Measurements from ENCODE around the gene IRS2.

GRCh38 chr13:109737606-109738005, 48.8 kb downstream of the IRS2 start:
- no peak for TF ChIP-seq EZH2 (IDR thresholded peaks at IDR 0.05; ENCODE audit: low read depth, unreplicated experiment)
- TF ChIP-seq, protein P1, sequence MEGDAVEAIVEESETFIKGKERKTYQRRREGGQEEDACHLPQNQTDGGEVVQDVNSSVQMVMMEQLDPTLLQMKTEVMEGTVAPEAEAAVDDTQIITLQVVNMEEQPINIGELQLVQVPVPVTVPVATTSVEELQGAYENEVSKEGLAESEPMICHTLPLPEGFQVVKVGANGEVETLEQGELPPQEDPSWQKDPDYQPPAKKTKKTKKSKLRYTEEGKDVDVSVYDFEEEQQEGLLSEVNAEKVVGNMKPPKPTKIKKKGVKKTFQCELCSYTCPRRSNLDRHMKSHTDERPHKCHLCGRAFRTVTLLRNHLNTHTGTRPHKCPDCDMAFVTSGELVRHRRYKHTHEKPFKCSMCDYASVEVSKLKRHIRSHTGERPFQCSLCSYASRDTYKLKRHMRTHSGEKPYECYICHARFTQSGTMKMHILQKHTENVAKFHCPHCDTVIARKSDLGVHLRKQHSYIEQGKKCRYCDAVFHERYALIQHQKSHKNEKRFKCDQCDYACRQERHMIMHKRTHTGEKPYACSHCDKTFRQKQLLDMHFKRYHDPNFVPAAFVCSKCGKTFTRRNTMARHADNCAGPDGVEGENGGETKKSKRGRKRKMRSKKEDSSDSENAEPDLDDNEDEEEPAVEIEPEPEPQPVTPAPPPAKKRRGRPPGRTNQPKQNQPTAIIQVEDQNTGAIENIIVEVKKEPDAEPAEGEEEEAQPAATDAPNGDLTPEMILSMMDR (conservative IDR thresholded peaks at IDR 0.05; ENCODE audit: low read depth in 2 of 2) = no peak
- no peak for TF ChIP-seq JUNB (IDR thresholded peaks at IDR 0.05; ENCODE audit: unreplicated experiment)
- no peak for TF ChIP-seq REST (IDR thresholded peaks at IDR 0.05; ENCODE audit: unreplicated experiment)
- TF ChIP-seq POLR2AphosphoS5 (IDR thresholded peaks at IDR 0.05; ENCODE audit: low read depth) = no peak
- TF ChIP-seq EZH2phosphoT487 (IDR thresholded peaks at IDR 0.05; ENCODE audit: unreplicated experiment) = no peak
- TF ChIP-seq STAT1 (IDR thresholded peaks at IDR 0.05; ENCODE audit: unreplicated experiment) = no peak
- no peak for TF ChIP-seq ETS1 (IDR thresholded peaks at IDR 0.05)
- no peak for TF ChIP-seq CREB1 (CRISPR knock-in tag; IDR thresholded peaks at IDR 0.05; ENCODE audit: low read depth)
- no peak for TF ChIP-seq ZNF114 (CRISPR knock-in tag; IDR thresholded peaks at IDR 0.05)
- no peak for TF ChIP-seq ZNF462 (CRISPR knock-in tag; IDR thresholded peaks at IDR 0.05)
- TF ChIP-seq ZNF331 (CRISPR knock-in tag; IDR thresholded peaks at IDR 0.05; ENCODE audit: low read depth) = no peak
- no peak for TF ChIP-seq NANOG (IDR thresholded peaks at IDR 0.05; ENCODE audit: borderline replicate concordance)

All from GM23338 (cell line).